ENCODE data around the gene GPC6.
"Not testable (repeated sequence)": the region's sequence is repeated elsewhere in the genome, so short reads cannot be mapped to it uniquely, and the experiment has no call there.

Gene GPC6

DNA sequence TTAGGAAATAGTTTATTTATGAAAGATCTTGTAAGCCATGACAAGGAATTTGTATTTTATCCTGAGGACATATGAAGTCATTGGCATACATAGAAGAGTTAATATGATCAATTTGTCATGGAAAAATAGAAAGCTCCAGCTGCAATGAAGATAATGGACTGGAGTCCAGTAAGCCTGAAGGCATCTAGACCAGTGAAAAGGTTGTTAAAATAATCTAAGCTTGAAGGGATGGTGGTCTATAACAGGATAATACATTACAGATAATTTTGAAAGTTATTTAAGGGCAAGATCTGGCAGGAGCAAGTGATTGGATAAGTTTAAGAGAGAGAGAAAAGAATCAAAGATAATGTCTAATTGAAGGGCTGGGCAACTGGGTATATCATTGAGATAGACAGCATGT is 224.2 kb downstream of the GPC6 start:
- no peak for DNase-seq

DNA sequence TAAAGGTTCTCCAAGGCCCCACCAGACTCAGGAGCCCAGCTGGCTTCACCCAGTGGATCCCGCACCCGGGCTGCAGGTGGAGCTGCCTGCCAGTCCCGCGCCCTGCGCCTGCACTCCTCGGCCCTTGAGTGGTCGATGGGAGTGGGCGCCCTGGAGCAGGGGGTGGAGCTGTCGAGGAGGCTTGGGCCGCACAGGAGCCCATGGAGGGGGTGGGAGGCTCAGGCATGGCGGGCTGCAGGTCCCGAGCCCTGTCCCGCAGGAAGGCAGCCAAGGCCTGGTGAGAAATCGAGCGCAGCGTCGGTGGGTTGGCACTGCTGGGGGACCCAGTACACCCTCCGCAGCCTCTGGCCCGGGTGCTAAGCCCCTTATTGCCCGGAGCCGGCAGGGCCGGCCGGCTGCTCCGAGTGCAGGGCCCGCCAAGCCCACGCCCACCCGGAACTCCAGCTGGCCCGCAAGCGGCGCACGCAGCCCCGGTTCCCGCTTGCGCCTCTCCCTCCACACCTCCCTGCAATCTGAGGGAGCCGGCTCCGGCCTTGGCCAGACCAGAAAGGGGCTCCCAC is 228.1 kb downstream of the GPC6 start:
- not testable (repeated sequence) for DNase-seq

DNA sequence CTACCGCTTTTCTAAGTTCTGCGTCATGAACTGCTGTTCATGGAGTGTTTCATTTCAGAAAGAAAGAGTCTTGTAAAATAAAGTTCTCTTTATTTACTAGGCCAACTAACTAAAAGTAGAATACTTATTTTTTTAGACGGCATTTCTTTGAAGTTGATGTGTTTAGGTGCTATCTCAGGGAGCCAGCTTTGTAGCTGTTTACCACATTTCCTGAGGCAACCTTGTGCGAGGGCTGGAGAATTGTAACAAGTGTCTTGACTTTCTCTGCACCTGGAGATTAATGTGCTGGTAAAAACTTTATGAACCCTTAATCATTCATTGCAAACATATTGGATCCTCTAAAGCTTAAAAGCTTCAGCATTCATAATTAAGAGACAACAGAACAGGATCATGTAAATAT is 229.3 kb downstream of the GPC6 start:
- DNase-seq = no peak

DNA sequence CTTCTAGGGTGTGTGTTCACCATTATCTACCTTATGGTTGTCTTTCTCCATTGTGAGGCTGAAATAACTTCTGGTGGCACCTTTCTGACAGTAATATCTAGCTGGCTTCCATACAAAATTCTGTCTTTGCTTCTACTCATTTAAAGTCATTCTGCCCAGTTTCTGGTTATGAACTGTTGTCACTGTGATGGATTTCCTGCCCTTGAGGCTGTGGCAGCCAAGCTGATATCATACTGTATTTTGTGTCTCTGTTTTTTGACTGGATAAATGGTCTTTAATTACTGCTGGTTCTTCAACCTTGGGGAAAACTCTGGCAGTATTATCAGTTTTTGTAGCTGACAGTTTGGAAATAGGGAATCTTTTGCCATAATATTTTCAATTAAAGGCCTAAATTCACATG is 233.4 kb downstream of the GPC6 start:
- DNase-seq = no peak

DNA sequence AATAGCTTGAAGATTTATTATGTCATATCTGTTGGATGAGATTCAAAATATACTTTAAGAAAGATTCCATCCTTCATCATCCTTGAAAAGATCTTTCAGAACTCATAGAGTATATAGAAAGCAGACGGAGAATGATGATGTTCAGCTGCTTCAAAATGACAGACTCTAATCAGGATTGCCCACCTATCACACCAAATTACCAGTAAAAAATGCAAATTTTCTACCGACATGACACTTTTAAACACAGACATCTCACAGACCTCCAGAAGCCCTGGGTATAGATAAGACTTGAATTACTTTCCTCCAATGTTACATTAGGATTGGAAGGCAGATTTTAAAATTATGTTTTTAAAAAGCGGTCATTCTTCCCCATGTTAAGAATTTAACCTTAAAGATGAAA is 235.5 kb downstream of the GPC6 start:
- no peak for DNase-seq

DNA sequence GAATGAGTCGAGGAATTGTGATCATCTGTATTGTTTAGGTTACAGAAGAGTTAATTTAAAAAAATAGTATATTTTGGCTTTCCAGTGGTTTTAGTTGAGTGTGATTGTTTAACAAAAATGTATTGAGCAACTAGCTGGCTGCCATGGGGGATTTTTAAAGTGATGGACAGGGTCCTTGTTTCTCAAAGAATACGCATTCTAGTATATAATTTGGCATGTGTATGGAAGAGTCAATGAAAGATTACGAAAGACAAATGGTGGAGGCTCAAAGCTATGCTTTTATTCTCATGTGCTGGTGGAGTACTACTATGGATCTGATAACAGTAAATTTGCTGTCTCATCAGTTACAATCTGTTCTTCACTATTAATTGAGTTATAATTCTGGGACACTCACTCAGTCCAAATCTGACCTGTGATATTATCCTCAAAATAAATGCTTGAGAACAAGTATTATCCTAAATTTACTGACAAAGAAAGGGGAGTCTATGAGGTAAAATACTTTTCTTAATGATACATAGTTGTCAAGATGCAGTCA is 240.0 kb downstream of the GPC6 start:
- DNase-seq = no peak

DNA sequence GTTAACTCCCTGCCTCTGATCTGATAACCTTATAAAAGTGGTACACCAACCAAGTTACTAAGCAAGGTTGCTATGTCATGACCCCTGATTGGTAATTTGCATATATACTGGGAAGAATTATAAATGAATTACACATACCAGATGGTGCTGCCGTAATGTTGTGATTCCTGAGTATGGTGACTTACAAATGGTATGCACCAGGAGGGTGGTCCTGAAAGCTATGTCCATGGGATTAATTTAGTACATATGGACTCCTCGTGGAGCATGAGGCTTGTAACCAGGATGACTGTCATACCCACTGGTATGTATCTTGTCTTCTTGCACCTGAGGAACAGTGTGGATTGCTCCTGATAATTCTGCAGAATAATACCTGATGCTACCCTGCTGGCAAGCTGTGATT is 240.6 kb downstream of the GPC6 start:
- no peak for DNase-seq

DNA sequence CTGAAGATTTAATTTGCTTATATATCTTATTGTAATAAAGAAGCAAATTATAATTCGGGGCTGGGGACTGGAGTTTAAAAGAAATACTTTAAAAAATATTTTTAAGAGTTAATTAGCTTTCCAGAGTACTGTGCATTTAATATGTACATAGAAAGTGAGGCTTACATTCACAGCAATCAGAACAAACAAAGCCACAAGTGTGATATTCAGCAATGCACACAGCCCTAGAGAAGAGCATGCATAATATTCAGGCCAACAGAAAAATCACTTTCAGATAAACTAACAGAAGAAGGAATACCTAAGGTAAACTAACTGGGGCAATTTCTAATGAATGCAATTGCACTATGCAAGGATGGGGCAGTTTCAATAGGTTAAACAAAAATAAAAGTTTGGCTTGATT is 241.8 kb downstream of the GPC6 start:
- no peak for DNase-seq

DNA sequence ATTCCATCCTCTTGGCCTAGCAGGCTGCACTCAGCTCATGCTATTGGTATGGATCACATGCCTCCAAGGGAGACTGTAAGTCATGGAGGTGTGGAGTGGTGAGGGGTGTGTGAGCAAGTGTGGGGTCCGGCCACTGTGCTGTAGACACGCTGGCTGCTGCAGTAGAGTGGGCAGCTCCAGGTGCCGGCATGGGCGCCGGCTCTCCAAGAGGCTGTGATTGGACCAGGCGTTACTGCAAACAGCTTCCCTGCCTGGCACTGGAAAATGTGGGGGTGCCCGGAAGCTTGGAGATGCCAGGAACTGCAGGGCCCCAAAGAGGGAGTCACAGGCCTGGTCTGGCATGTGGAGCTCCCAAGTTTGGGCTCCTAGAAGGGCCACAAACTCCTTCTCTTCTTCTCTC is 245.7 kb downstream of the GPC6 start:
- DNase-seq = no peak

DNA sequence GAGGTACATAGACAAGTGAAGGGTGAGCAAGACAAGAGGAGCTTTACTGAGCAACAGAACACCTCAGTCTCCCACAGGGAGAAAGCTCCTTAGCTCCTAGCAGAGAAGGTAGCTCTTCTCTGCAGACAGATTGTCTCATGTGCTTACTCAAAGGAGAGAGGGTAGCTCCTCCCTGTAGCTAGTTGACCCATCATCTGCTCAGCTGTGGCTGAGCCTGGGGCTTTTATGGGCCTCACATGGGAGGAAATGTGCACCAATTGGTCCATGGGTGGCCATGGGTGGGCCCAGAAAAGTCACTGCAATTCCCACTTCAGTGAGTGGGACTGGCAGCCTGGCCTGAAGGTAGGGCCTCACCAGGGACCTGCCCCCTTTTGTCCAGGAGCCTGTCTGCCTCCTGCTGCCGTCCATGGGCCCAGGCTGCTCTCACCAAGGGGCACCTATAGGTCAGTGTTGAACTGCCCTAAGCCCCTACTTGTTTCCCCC is 246.2 kb downstream of the GPC6 start:
- DNase-seq = no peak

DNA sequence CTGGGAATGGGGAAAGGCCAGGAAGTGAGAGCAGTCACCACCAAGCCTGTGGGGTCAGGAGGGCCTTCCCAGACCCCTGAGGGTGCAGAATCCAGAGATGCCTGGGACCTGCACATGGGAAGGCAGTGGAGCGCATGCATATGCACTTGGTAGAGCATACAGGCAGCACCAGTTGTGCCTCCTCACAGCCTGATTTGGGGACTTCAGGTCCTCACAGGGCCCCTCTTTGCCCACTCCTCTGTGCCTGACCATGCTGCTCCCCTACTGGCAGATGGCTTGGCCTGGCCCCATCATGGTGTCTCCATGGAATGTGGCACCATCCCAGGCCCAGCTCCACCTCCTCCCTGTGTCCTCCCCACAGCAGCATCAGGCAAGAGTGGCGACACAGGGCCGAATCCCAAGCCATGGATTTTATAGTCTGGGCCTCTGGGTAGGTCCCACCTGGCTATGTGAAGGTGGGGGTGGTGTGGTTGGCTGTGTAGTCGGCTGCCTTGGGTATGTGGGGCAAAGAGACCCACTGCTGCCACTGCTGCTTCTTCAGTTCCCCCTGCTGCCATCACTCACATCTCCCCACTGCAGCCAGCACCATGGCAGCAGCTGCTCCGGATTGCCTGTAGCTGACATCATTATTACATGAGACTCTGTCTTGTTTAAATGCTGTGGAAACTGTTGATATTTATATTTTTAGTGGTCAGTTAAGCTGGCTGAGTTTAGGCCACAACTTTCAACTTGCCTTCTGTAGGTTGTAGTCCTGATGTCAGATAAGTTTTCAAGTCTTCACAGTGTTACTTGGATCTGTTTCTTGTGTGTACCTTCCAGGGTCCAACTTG is 247.0 kb downstream of the GPC6 start:
- DNase-seq = no peak

DNA sequence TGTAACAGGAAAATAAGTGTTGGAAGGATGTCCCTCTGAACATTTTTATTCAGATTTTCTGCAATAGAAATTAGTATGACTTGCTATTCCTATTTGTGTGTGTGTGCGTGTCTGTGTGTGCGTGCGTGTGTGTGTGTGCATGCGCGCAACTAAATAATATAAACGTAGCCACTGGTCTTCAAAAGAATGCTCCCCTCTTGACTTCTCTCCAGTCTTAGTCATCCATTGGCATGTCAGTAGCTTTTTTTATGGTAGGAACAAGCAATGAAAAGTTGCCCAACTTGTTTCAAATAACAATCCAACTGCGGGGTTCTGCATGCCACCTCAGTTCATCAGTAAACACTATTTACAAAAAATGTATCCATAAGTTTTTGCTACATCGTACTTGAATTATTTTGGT is 249.6 kb downstream of the GPC6 start:
- DNase-seq = no peak

DNA sequence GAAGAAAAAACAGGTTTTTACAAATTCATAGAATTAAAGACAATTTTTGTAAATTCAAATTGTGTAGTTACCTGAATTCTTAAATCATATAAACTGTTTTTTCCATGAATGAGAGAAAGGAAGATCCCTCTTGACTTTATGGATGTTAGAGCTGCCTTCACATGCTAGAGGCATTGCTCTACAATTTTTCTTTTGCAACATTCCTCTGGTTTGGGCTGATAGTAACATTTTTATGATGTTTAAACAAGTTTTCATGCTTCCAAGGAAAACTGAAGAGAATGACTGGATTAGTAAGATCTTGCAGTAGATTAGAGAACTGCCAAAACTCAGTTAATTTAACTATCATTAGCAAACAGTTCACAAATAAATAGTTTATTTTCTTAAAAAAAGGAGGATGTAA is 250.6 kb downstream of the GPC6 start:
- no peak for DNase-seq

DNA sequence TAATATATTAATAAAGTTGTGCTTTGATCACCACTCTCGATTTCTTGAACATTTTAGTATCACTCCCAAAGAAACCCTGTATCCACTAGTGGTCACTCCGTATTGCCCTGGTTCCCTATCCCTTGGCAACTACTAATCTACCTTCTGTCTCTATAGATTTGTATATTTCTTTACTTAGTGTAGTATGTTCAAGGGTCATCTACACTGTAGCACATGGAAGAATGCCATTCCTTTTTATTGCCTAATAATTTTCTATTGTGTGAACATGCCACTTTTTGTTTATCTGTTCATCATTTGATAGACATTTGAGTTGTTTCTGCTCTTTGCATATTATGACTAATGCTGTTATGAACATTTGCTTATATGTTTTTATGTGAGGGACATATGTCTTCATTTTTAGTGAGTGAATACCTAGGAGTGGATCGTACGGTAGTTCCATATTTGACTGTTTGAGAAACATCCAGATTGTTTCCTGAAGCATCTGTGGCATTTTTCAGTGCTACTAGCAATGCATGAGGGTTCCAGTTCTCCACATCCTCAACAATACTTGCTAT is 254.0 kb downstream of the GPC6 start:
- no peak for DNase-seq

DNA sequence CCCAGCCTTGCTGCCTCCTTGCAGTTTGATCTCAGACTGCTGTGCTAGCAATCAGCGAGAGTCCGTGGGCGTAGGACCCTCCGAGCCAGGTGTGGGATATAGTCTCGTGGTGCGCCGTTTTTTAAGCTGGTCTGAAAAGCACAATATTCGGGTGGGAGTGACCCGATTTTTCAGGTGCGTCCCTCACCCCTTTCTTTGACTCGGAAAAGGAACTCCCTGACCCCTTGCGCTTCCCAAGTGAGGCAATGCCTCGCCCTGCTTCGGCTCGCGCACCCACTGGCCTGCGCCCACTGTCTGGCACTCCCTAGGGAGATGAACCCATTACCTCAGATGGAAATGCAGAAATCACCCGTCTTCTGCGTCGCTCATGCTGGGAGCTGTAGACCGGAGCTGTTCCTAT is 269.5 kb downstream of the GPC6 start:
- not testable (repeated sequence) for DNase-seq

DNA sequence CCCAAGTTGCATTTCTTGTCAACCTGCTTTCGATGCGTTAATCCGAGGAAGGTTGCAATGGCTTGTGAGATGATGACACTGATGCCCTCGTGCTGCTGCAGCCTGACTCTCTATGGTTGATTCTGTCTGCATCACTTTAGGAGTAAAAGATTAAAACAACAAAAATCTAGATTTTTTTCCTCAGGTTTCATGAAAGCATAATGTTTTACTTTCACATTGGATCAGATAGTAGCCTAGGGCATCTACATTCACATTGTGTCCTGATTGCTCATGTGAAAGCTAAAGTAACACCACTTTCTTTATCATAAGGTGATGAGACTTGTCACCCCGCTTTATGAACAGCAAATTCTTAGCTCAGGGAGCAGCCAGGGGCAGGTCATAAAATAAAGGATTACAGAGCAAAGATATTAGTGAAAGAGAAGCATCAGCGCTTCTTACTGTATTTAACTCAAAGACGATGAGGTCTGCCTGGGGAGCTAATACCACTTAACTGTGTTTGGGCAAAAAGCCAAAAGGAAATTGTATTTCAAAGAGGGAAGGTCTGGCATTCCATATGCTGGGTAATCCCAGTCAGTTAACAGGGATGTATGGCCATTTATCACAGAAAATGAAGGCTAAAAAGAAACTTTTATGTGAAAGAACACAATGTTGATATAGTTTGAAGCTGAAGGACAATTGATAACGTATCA is 270.5 kb downstream of the GPC6 start:
- DNase-seq = no peak

DNA sequence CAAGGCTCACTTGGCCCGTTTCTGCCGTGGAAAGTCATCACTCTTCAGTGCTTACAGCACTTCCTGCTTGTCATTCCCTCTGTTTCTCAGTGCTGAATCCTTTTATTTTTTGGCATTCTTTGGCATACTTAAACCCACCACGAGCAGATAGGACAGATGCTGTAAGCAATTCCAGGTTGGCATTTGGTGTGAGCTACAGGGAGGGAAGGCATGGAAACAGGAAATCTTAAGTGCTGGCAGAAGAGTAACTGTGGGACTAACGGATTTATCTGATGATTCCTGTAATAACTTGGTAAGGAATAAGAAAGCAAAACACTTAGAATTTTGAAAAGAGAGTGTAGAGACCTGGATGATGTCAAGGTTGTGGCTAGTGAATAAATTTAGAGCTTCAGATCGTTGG is 273.4 kb downstream of the GPC6 start:
- DNase-seq = no peak

DNA sequence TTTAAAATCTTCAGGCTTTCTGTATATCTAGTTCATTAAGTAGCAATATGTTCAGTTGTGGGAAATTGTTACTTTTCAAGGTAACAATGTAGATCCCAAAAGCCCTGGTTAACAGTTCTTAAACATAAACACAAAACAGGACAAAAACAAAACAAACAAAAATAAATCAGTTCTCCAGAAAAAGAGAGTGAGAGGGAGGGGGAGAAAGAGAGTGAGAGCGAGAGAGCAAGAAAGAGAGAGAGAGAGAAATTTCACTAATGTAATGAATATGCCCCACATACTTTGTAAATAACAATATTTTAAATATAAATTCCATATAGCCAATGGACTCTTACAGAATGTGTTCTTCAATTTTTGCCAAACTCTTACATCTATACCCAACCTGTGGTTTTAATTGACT is 275.5 kb downstream of the GPC6 start:
- DNase-seq = no peak

DNA sequence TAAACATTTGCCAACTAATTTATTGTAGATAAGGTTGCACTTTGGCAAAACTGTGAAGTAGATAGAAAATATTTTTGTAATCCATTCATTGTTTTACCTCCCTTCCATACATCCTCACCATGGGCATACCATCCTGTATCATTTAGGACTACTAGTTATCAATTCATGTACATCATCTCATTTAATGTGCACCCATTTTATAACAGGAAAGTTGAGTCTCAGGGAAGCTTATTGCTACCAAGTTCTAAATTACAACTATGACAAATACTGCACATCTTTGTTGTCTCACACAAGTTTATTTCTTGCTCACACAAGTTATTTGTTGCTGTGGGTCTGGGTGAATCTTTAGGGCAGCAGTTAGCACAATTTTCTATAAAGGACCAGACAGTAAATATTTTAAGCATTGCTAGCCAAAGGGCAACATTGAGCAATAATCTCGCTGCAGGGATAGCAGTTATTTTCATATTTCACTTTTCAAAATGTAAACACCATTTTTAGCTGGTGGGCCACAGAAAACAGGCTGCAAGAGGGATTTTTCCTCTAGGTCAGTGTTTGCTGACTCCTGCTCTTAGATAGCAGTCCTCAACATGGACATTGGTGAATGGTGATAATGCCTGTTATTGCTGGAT is 276.5 kb downstream of the GPC6 start:
- no peak for DNase-seq

DNA sequence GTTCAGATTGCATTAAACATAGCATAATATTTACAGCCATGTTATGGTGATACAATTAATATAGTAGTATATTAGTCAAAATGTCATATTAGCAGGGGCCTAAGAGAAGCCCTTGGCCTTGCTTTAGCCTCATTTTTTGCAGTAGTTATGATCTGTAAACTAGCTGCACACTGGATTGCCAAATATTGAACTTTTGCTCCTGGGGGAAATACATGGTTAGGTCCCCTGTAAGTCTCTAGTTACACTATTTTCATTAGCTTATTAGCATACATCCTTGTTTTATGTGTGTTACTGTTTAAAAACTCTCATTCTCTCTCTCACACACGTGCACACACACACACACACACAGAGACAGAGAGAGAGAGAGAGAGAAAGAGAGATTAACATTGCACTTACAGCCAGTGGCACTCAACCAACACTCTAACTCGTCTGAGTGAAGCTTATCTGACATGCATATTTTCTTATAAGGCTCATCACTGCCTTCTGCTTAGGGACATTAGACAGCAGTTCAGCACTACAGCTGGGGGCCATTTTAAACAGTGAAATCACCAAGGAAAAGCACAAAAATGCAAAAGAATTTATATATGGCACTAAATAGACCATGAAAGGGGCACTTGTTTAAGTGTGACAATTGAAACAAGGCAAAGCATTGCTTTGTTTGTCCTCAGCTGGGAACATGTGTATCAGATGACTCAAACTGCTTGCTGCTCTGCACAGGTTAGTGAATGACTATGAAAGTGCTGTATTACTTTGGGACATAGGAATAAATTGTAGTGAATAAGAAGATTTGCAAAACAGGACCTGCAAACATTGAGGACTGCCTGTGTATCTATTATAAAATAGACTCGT is 278.7 kb downstream of the GPC6 start:
- DNase-seq = no peak

DNA sequence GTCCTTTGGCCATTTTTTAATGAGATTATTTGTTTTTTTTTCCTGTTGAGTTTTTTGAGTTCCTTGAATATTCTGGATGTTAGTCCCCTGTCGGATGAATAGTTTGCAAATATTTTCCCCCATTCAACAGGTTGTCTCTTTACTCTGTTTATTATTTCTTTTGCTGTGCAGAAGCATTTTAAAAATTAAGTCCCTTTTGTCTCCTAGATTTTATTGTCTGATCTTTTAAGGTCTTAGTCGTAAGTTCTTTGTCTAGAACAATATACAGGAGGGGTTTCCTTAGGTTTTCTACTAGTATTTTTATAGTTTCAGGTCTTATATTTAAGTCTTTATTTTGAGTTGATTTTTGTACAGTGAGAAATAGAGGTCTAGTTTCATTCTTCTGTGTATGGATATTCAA is 284.4 kb downstream of the GPC6 start:
- no peak for DNase-seq

DNA sequence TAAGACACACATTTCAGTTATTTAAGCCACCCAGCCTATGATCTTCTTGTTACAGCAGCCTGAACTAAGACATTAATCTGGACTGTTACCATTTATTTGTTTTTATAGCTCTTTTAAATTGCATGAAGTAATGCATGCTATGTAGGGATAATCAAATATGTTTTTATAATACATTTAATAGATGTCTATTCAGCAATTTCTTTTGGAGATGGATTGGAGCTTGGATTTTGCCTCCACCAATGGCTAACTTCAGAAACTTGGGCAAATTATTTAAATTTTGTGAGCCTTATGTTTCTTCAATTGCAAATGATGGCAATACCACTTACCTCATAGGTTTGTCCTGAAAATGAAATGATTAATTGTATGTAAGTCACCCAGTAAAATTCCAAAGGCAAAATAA is 288.7 kb downstream of the GPC6 start:
- DNase-seq = no peak

Measured in activated naive CD4-positive, alpha-beta T cell (primary cell).